Activated CD4-positive, alpha-beta T cell treated with anti-CD3 and anti-CD28 coated beads, Interleukin-2, amount 10 ng/mL, durations not matched to agents 7 days and 5 days (primary cell): Measurements from ENCODE around the gene MMEL1. TPM values are rescaled to one million over a fixed set of nuclear protein-coding genes. Genes with fewer than 3 reads are reported as not detected.
"Not testable (repeated sequence)": the region's sequence is repeated elsewhere in the genome, so short reads cannot be mapped to it uniquely, and the experiment has no call there.

Experiments
- CTCF ChIA-PET: fragments of 350-600 bp; sonication (Branson Sonifier 250); formaldehyde crosslinking; loops from one replicate; lab custom pipeline; 2021; ENCODE audit warnings: antibody characterized with exemption; lab: Charles Lee
- POLR2A ChIA-PET: fragments of 350-600 bp; sonication (Branson Sonifier 250); formaldehyde crosslinking; loops from one replicate; lab custom pipeline; 2021; ENCODE audit warnings: antibody characterized with exemption; lab: Charles Lee
- DNase-seq: peaks from one replicate; pipeline ENCODE4 v3.0.0-alpha.2; 2020
- H3K27ac Mint-ChIP-seq: one replicate; pipeline ENCODE4 v1.8.0; 2021; ENCODE audit warnings: mild to moderate bottlenecking, moderate library complexity, mixed read lengths
- H3K27me3 Mint-ChIP-seq: one replicate; pipeline ENCODE4 v1.8.0; 2021; ENCODE audit warnings: mixed read lengths
- H3K36me3 Mint-ChIP-seq: one replicate; pipeline ENCODE4 v1.8.0; 2021; ENCODE audit warnings: low read depth, mixed read lengths
- H3K4me1 Mint-ChIP-seq: one replicate; pipeline ENCODE4 v1.8.0; 2021; ENCODE audit warnings: mixed read lengths
- H3K4me3 Mint-ChIP-seq: one replicate; pipeline ENCODE4 v1.8.0; 2021; ENCODE audit warnings: mild to moderate bottlenecking, moderate library complexity, mixed read lengths
- H3K9me3 Mint-ChIP-seq: one replicate; pipeline ENCODE4 v1.8.0; 2021; ENCODE audit warnings: mixed read lengths
- total RNA-seq, 2 experiments: library from RNA; stranded (reverse); gene quantifications; one replicate each; pipeline ENCODE4 v1.2.3, GENCODE V29; 2021

MMEL1 gene
- total RNA-seq, 2 experiments from 2014 or later, result 2.9 to 3.5 TPM

DNA sequence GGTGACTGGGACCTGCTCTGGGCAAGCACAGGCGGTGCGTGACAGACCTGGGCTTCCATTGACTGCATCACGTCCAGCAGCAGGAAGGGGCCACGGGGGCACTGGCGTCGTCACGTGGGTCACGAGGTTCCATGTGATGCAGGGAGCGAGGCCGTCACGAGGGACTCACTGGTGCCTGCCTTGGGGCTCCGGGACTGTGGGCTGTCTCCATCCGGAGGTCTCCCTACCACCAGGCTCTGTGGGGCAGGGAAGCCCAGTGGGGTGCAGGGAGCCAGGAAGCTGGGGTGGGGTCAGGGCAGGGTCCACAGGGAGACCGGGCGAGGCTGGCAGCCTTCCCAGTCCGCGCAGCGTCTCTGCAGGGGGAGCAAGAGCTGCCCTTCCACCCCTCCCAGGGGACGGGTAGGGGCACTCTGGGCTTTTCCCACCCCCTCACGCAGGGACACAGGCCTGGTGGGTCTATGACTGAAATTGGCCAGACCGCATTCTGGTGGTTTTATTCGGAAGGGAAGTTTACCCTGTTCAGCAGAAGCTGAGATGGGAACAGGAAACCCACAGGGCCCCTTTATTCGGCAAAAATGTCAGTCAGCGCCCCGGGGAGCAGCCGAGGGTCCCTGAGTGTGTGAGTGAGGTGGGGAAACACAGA, 77.1 kb downstream of the MMEL1 start:
- CTCF ChIA-PET, result interaction anchor here (1.0 to 1.9 kb wide), 6 partner anchors 7 to 270 kb away, joined by 3 to 5 read pairs (median 4); no protein-coding TSS in a partner anchor
- H3K27ac Mint-ChIP-seq, result peak overlapping the region; percentile 100
- H3K36me3 Mint-ChIP-seq, result peaks cover 14% of the 10 kb centered on the region
- H3K9me3 Mint-ChIP-seq, result no peaks in the 10 kb centered on the region
- DNase-seq, result peak; percentile 79
- H3K4me1 Mint-ChIP-seq, result peaks cover 49% of the 10 kb centered on the region
- H3K4me3 Mint-ChIP-seq, result peak overlapping the region; percentile 100
- POLR2A ChIA-PET, result interaction anchor here (1.1 to 1.5 kb wide), 4 partner anchors 8 to 30 kb away, joined by 3 to 8 read pairs (median 6); partner anchors contain the start of gene PRXL2B
- H3K27me3 Mint-ChIP-seq, result no peaks in the 10 kb centered on the region

DNA sequence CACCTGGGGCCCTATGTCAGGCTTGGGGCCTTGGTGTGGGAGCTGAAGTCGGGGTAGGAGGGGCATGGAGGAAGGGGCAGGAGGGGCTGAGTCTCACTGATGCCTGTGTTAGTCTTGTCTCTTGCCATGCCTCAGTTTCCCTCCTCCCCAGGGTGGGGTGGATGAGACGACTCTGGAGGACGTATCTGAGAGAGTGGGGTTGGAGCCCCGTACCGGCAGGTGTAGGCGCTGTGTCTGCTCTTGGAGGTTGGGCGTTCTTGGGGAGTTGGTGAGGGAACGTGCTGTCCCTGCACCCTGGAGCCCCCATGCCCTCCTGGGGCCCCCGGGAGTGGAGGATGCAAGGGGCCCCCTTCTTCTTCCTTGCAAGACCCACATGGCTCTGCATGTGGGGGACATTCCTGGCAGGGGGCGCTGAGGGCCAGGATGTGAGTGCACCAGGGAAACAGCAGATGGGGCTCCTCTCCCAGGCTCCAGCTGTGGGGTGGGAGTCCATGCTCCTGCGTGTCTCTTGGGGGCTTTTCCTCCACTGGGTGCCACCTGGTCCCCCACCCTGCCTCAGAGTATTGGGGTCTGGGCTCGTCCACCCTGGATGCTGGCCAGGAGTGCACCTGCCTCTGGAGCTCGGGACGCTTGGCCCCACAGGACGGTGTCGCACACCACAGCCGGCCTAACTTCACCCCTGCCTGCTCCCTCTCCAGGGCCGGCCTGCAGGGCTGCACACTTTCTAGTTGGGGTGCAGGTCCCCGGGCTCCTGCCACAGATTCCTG, 78.0 kb downstream of the MMEL1 start:
- Mint-ChIP-seq H3K27me3 (no peaks in the 10 kb centered on the region), H3K27ac (peak overlapping the region; percentile 100), H3K36me3 (peaks cover 14% of the 10 kb centered on the region), H3K4me1 (peaks cover 51% of the 10 kb centered on the region), H3K9me3 (no peaks in the 10 kb centered on the region), H3K4me3 (peak overlapping the region; percentile 100)
- ChIA-PET POLR2A (interaction anchor here (1.4 kb wide), 1 partner anchor 23 kb away, joined by 4 read pairs; no protein-coding TSS in a partner anchor), CTCF (interaction anchor here (0.6 to 1.9 kb wide), 3 partner anchors 23 to 330 kb away, joined by 3 to 5 read pairs (median 5); no protein-coding TSS in a partner anchor)
- peak; percentile 62 for DNase-seq

DNA sequence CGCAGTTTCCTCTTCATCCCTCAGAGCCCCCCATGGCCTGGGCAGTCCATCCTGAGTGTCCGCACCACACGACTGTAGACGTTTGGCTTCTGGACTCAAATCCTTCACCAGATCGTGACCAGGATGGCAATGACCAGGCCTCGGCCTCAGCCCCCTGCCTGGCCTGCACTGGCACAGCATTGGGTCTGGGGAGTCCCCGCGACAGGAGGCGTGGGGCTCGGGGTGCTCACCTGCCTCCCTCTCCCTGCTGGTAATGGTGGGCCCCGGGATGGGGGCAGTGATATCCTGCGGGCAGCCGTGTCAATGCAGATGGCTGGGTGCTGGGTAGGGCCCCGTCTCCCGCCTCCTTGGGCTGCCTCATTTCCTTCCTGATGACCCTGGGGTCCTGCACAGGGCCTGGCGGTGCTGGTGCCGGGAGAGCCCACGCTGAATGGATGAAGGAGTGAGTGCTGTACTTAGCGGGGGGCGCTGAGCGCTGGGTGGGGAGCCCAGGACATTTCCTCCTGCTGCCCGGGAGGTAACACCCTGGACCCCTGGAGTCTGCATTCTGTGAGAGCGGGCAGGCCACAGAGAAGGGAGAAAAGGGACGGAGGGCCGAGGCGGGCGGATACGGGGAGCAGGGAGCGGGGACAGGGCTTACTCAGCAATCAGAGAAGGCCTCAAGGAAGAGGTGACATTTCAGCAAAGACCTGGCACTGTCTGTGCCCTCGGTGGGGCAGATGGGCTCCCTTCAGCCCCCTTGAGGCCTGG, 78.8 kb downstream of the MMEL1 start:
- POLR2A ChIA-PET, result no interaction called here
- H3K4me3 Mint-ChIP-seq, result peak overlapping the region; percentile 100
- H3K9me3 Mint-ChIP-seq, result no peaks in the 10 kb centered on the region
- CTCF ChIA-PET, result interaction anchor here (0.6 kb wide), 1 partner anchor 329 kb away, joined by 3 read pairs; no protein-coding TSS in a partner anchor
- no peak for DNase-seq
- H3K36me3 Mint-ChIP-seq, result peaks cover 14% of the 10 kb centered on the region
- H3K4me1 Mint-ChIP-seq, result peaks cover 53% of the 10 kb centered on the region
- H3K27ac Mint-ChIP-seq, result peak overlapping the region; percentile 100
- no peaks in the 10 kb centered on the region for H3K27me3 Mint-ChIP-seq

DNA sequence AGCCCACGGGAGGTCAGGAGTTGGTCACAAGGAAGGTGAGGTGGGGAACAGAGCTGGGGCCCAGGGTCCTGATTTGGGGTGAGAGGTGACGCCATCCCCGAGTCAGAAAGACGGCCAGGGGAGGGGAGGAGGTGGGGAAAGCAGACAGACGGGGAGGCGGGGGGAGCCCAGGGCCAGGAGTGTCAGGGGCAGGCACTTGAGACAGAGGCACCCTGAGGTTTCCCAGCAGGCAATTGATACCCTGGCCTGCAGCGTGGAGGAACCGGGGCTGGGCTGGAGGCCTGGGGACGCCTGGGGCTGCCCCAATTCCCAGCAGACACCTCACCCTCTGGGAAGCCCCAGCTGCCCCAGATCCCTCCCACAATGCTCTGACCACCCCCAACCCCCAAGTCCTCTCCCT, 79.7 kb downstream of the MMEL1 start:
- H3K4me3 Mint-ChIP-seq, H3K27me3 Mint-ChIP-seq, DNase-seq, H3K36me3 Mint-ChIP-seq, POLR2A ChIA-PET, H3K9me3 Mint-ChIP-seq, CTCF ChIA-PET, H3K27ac Mint-ChIP-seq: not testable (repeated sequence)
- peaks cover 53% of the 10 kb centered on the region for H3K4me1 Mint-ChIP-seq

DNA sequence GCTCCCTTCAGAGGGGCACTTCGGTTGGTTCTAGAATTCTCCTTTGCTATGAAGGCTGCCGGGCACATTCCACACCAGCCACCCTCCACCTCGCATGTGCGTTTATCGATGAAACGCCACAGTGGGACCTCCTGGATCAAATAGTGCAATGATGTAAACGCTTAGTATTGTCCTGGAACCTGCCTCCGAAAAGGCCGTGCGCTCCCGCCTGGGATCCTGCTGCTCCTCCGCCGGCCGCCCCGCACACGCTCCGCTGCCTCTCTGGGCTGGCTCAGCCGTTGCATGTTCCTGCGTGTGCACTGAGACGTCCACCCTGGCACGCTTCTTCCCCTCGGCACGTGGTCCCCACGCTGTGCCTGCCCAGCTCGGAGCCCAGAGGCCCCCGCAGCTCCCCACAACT, 80.6 kb downstream of the MMEL1 start:
- Mint-ChIP-seq H3K9me3 (no peaks in the 10 kb centered on the region), H3K27ac (no peak overlapping the region), H3K4me1 (peaks cover 53% of the 10 kb centered on the region), H3K36me3 (peaks cover 9% of the 10 kb centered on the region), H3K4me3 (no peak overlapping the region), H3K27me3 (no peaks in the 10 kb centered on the region)
- CTCF ChIA-PET, result no interaction called here
- POLR2A ChIA-PET, result no interaction called here
- DNase-seq, result no peak

DNA sequence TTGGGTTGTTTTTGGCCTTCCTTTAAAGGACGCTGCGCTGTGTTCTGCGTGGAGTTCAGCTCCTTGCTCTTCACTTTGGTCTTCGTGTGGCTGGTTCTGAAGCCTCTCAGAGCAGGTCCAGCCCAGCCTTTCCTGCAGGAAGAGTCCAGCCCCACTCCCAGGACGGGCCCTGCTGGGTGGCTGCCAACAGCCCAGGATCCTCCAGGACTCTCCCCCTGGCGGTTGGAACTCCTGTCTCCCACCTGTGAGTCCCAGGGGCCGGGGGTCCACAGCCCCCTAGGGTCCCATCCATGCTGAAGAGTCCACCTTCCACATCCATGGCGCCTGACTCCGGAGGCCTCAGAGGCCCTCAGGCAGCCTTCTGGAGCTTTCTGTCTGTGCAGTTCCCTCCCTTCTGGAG, 81.3 kb downstream of the MMEL1 start:
- H3K27me3 Mint-ChIP-seq, H3K4me3 Mint-ChIP-seq, DNase-seq, H3K36me3 Mint-ChIP-seq, H3K9me3 Mint-ChIP-seq, POLR2A ChIA-PET, CTCF ChIA-PET: not testable (repeated sequence)
- Mint-ChIP-seq H3K27ac (peak overlapping the region; percentile 50), H3K4me1 (peaks cover 53% of the 10 kb centered on the region)

DNA sequence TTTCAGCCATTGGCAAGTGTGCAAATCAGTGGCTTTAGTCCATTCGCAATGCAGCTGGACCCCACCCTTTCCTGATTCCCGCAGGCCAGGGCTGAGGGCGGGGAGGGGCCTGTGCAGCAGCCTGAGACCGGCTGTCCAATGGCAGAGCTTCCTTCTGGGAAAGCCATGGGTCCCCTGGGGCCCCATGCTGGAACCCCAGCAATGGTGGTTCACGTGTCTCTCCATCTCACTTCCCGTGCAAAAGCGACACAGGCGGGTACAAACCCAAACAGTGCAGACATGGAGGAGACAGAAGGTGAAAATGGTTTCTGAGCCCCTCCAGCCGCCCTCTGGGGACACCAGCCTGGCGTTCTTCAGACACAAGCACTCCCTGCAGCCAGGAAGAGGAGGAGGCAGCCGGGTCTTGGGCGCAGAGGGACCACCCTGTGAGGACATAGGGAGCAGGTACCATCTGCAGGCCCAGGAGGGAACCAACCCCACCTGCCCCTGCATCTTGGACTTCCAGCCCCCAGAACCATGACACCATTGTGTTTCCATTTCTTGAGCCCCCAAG, 82.4 kb downstream of the MMEL1 start:
- H3K27me3 Mint-ChIP-seq, H3K4me3 Mint-ChIP-seq, CTCF ChIA-PET, H3K9me3 Mint-ChIP-seq, H3K36me3 Mint-ChIP-seq, POLR2A ChIA-PET, DNase-seq: not testable (repeated sequence)
- peaks cover 44% of the 10 kb centered on the region for H3K4me1 Mint-ChIP-seq
- peak overlapping the region; percentile 85 for H3K27ac Mint-ChIP-seq

DNA sequence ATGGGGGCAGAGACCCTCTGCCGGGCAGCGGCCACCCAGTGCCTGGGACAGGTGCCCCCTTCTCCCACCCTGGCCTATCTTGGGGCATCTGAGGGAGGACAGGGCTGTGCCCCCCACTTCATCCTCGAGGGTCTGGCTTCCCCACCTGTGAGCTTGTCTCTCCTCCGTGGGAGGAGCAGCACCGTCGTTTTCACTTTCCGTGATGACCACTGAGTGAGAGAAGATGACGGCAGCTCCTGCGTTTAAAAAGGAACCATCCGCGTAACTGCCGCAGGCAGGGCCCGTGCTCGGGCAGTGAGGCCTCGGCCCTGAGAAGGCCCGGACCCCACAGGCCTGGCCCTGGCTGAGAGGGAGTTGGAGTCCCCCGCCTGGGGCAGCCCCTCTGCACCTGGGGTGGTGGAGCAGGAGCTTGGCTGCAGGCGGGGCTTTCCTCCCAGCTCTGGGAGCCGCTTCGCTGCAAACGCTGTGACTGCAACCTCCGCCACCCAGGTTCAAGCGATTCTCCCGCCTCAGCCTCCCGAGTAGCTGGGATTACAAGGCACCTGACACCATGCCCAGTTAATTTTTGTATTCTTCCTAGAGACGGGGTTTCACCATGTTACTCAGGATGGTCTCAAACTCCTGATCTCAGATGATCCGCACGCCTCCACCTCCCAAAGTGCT, 83.3 kb downstream of the MMEL1 start:
- POLR2A ChIA-PET, H3K27me3 Mint-ChIP-seq, H3K36me3 Mint-ChIP-seq, DNase-seq, CTCF ChIA-PET, H3K9me3 Mint-ChIP-seq: not testable (repeated sequence)
- Mint-ChIP-seq H3K4me1 (peaks cover 39% of the 10 kb centered on the region), H3K27ac (peak overlapping the region; percentile 97), H3K4me3 (peak overlapping the region; percentile 87)

DNA sequence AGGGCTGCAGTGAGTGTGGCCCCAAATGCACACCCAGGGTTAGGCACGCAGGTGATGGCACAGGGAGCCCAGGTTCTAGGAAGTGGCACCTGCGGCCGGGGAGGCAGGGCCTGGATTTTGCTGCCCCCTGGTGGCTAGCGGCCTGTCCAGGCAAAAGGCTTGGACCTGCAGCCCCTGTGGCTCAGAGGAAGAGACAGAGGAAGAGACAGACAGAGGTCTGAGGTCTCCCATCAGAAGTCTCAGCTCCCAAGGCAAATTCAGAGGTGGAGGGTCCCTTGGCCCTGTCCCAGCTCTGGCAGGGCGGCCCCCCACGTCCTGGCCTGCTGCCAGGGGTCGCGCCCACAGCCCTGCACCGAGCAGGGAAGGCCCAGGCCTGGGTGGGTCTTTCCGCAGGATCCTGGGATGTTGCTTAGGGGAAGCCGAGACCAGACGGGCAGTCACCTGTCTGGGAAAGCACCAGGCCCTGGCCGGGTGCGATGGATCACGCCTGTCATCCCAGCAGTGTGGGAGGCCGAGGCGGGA, 84.7 kb downstream of the MMEL1 start:
- Mint-ChIP-seq H3K27ac (peak overlapping the region; percentile 97), H3K4me3 (peak overlapping the region; percentile 87), H3K36me3 (no peaks in the 10 kb centered on the region), H3K27me3 (no peaks in the 10 kb centered on the region), H3K9me3 (no peaks in the 10 kb centered on the region), H3K4me1 (peaks cover 37% of the 10 kb centered on the region)
- peak; percentile 87 for DNase-seq
- CTCF ChIA-PET, result interaction anchor here (0.8 to 4.5 kb wide), 18 partner anchors 8 to 353 kb away, joined by 3 to 36 read pairs (median 5); partner anchors contain the start of genes FAAP20, PANK4, PEX10 and PRXL2B
- POLR2A ChIA-PET, result interaction anchor here (0.7 to 2.1 kb wide), 4 partner anchors 8 to 263 kb away, joined by 3 to 7 read pairs (median 3); partner anchors contain the start of genes PRXL2B and TNFRSF14

DNA sequence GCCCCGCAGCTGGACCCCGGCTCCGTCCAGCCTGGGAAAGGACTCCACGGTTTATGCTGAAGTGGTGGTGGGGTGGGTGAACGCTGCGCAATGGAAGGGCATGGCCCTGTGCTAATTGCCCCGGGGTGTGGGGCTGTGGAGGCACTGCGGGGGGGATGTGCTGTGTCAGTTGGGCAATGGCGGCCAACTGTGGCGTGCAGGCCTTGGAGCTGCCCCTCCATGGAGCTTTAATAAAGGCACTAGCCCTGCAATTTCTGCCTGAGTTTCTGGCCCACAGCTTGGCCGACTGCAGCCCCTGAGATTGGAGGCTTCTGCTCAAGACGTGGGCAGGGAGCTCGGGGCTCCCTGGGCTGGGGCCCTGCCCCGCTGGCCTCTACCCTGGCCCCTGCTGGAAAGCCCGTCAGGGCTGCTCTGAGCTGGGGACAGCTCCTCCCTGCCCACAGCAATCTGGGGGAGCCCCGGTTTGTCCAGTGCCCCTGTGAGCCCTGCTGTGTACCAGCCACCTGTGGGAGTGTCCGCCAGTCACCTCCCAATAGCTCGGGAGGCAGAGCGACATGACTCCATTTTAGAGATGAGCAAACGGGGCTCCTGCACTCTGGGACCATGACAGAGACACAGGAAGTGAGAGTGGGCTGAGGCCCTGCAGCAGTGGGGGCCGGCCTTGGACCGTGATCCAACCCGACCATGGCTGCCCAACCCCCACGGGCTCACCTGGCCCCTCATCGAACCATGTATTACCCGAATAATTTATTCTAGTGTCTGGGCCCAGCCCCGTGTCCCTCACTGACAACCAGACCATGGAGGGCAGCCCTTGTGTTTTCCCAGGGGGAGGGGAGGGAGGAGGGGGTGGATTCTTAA, 85.4 kb downstream of the MMEL1 start:
- H3K4me1 Mint-ChIP-seq, result peaks cover 37% of the 10 kb centered on the region
- H3K4me3 Mint-ChIP-seq, result peak overlapping the region; percentile 87
- no peaks in the 10 kb centered on the region for H3K27me3 Mint-ChIP-seq
- ChIA-PET POLR2A (interaction anchor here (1.1 to 2.1 kb wide), 3 partner anchors 9 to 133 kb away, joined by 3 to 7 read pairs (median 5); partner anchors contain the start of gene TNFRSF14), CTCF (interaction anchor here (0.7 to 4.5 kb wide), 18 partner anchors 9 to 356 kb away, joined by 3 to 36 read pairs (median 5); partner anchors contain the start of genes FAAP20, PANK4, PEX10 and PRXL2B)
- H3K36me3 Mint-ChIP-seq, result no peaks in the 10 kb centered on the region
- H3K9me3 Mint-ChIP-seq, result no peaks in the 10 kb centered on the region
- H3K27ac Mint-ChIP-seq, result peak overlapping the region; percentile 97
- DNase-seq, result peak; percentile 63
